NK-92 (cell line): Measurements from ENCODE around the gene MAP7.
"Not testable (repeated sequence)": the region's sequence is repeated elsewhere in the genome, so short reads cannot be mapped to it uniquely, and the experiment has no call there.

Source experiments
- DNase-seq: peaks from one replicate; lab custom pipeline; 2025; ENCODE audit not compliant: unreplicated experiment; lab: John Stamatoyannopoulos, UW

Gene MAP7

GRCh38 chr6:136401236-136401635 is 149.0 kb downstream of the MAP7 start:
- not testable (repeated sequence) for DNase-seq

GRCh38 chr6:136398453-136398852 is 151.8 kb downstream of the MAP7 start:
- DNase-seq, result no peak

- DNase-seq, result no peak
These were observed 153.3 kb downstream of the MAP7 start for GRCh38 chr6:136396908-136397307.

GRCh38 chr6:136390959-136391358 is 159.3 kb downstream of the MAP7 start:
- DNase-seq, result not testable (repeated sequence)

- no peak for DNase-seq
These were observed 162.9 kb downstream of the MAP7 start for GRCh38 chr6:136387316-136387715.

- DNase-seq, result no peak
These were observed 166.8 kb downstream of the MAP7 start for GRCh38 chr6:136383268-136383937.

GRCh38 chr6:136382676-136383252 is 167.5 kb downstream of the MAP7 start:
- no peak for DNase-seq

GRCh38 chr6:136378888-136379287 is 171.3 kb downstream of the MAP7 start:
- DNase-seq, result no peak

GRCh38 chr6:136375836-136376235 is 174.4 kb downstream of the MAP7 start:
- not testable (repeated sequence) for DNase-seq

GRCh38 chr6:136371959-136372358 is 178.3 kb downstream of the MAP7 start:
- DNase-seq, result no peak

- no peak for DNase-seq
These were observed 179.1 kb downstream of the MAP7 start for GRCh38 chr6:136370988-136371728.

- no peak for DNase-seq
These were observed 184.4 kb downstream of the MAP7 start for GRCh38 chr6:136365776-136366354.

- no peak for DNase-seq
These were observed 187.5 kb downstream of the MAP7 start for GRCh38 chr6:136362421-136363356.

- DNase-seq, result no peak
These were observed 188.4 kb downstream of the MAP7 start for GRCh38 chr6:136361787-136362186.

GRCh38 chr6:136360783-136361182 is 189.4 kb downstream of the MAP7 start:
- no peak for DNase-seq

- DNase-seq, result no peak
These were observed 190.4 kb downstream of the MAP7 start for GRCh38 chr6:136359851-136360250.

GRCh38 chr6:136351518-136352110 is 198.6 kb downstream of the MAP7 start:
- no peak for DNase-seq

- no peak for DNase-seq
These were observed 199.3 kb downstream of the MAP7 start for GRCh38 chr6:136350914-136351313.

- no peak for DNase-seq
These were observed 202.4 kb downstream of the MAP7 start for GRCh38 chr6:136347847-136348246.

GRCh38 chr6:136345145-136345544 is 205.1 kb downstream of the MAP7 start:
- DNase-seq, result no peak
